OCI-M2 (cell line): Measurements from ENCODE around the gene DHX8.
"Not testable (repeated sequence)": the region's sequence is repeated elsewhere in the genome, so short reads cannot be mapped to it uniquely, and the experiment has no call there.

Experiments used
- DNase-seq: peaks from one replicate; lab custom pipeline; 2025; ENCODE audit not compliant: unreplicated experiment; lab: John Stamatoyannopoulos, UW

Gene DHX8

GRCh38 chr17:43483674-43484551, at the start of gene DHX8:
Gene DHX8, plus strand, starts transcription at chr17:43483975. Its CDS starts 63 bp downstream, at chr17:43484038.
- peak; percentile 72 for DNase-seq

- no peak for DNase-seq
Measured at GRCh38 chr17:43434902-43435319, 48.9 kb upstream of the DHX8 start.

GRCh38 chr17:43437756-43438155, 46.0 kb upstream of the DHX8 start:
- no peak for DNase-seq

GRCh38 chr17:43438626-43439025, 45.1 kb upstream of the DHX8 start:
- DNase-seq, result no peak

GRCh38 chr17:43439041-43439440, 44.7 kb upstream of the DHX8 start:
- DNase-seq, result no peak

GRCh38 chr17:43442711-43443110, 41.1 kb upstream of the DHX8 start:
- no peak for DNase-seq

GRCh38 chr17:43443381-43443780, 40.4 kb upstream of the DHX8 start:
- no peak for DNase-seq

- DNase-seq, result no peak
Measured at GRCh38 chr17:43444223-43445008, 39.4 kb upstream of the DHX8 start.

GRCh38 chr17:43445009-43445589, 38.7 kb upstream of the DHX8 start:
- no peak for DNase-seq

GRCh38 chr17:43446773-43447172, 37.0 kb upstream of the DHX8 start:
- no peak for DNase-seq

- no peak for DNase-seq
Measured at GRCh38 chr17:43448720-43449469, 34.9 kb upstream of the DHX8 start.

GRCh38 chr17:43449470-43450248, 34.1 kb upstream of the DHX8 start:
- DNase-seq, result no peak

GRCh38 chr17:43450791-43451190, 33.0 kb upstream of the DHX8 start:
- DNase-seq, result not testable (repeated sequence)

- DNase-seq, result not testable (repeated sequence)
Measured at GRCh38 chr17:43451741-43452140, 32.0 kb upstream of the DHX8 start.

GRCh38 chr17:43453331-43453812, 30.4 kb upstream of the DHX8 start:
- DNase-seq, result no peak

GRCh38 chr17:43454868-43455267, 28.9 kb upstream of the DHX8 start:
- no peak for DNase-seq

- DNase-seq, result no peak
Measured at GRCh38 chr17:43456029-43456428, 27.7 kb upstream of the DHX8 start.

- no peak for DNase-seq
Measured at GRCh38 chr17:43456661-43457361, 27.0 kb upstream of the DHX8 start.

- no peak for DNase-seq
Measured at GRCh38 chr17:43457362-43457692, 26.4 kb upstream of the DHX8 start.

- DNase-seq, result not testable (repeated sequence)
Measured at GRCh38 chr17:43459878-43460277, 23.9 kb upstream of the DHX8 start.
